ENCODE results near the gene OR7G1.

GRCh38 chr19:9070066-9070465 is 45.5 kb downstream of the OR7G1 start:
- TF ChIP-seq, protein P1, sequence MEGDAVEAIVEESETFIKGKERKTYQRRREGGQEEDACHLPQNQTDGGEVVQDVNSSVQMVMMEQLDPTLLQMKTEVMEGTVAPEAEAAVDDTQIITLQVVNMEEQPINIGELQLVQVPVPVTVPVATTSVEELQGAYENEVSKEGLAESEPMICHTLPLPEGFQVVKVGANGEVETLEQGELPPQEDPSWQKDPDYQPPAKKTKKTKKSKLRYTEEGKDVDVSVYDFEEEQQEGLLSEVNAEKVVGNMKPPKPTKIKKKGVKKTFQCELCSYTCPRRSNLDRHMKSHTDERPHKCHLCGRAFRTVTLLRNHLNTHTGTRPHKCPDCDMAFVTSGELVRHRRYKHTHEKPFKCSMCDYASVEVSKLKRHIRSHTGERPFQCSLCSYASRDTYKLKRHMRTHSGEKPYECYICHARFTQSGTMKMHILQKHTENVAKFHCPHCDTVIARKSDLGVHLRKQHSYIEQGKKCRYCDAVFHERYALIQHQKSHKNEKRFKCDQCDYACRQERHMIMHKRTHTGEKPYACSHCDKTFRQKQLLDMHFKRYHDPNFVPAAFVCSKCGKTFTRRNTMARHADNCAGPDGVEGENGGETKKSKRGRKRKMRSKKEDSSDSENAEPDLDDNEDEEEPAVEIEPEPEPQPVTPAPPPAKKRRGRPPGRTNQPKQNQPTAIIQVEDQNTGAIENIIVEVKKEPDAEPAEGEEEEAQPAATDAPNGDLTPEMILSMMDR (IDR thresholded peaks at IDR 0.05; ENCODE audit: insufficient read depth, low read length, poor library complexity, severe bottlenecking), result no peak
- TF ChIP-seq EZH2phosphoT487 (conservative IDR thresholded peaks at IDR 0.05; ENCODE audit: low read length), result no peak

All from SU-DHL-6 (cell line).